Stomach (tissue), 4 donors: ENCODE results near the gene TBC1D2.

Experiments used
- CTCF ChIP-seq, 7 experiments: fragments of 450-650 bp in 4 of 7; fragments of 200-600 bp in 3 of 7; sonication (generic) in 3 of 7; IDR thresholded peaks; one replicate each; pipeline ENCODE4 v1.5.1; 2016 to 2019; ENCODE audit warnings: antibody characterized with exemption in 7 of 7, control low read depth in 2 of 7, mild to moderate bottlenecking in 1 of 7
- EP300 ChIP-seq: sonication (generic); formaldehyde crosslinking; IDR thresholded peaks from one replicate; pipeline ENCODE4 v1.6.1; 2017; ENCODE audit warnings: antibody characterized with exemption
- POLR2A ChIP-seq, 4 donors: fragments of 450-650 bp; IDR thresholded peaks; one replicate each; pipeline ENCODE4 v1.6.1; 2016; ENCODE audit warnings: antibody characterized with exemption in 4 of 4, control low read depth in 2 of 4, mild to moderate bottlenecking in 1 of 4, moderate library complexity in 1 of 4
- POLR2AphosphoS5 ChIP-seq, 3 donors: sonication (generic); formaldehyde crosslinking; IDR thresholded peaks; one replicate each; pipeline ENCODE4 v1.6.1; 2016; ENCODE audit warnings: antibody characterized with exemption in 3 of 3

- no peak for TF ChIP-seq CTCF (IDR thresholded peaks at IDR 0.05)
- no peak for TF ChIP-seq POLR2A (IDR thresholded peaks at IDR 0.05)
- no peak for TF ChIP-seq EP300
- TF ChIP-seq POLR2AphosphoS5 (IDR thresholded peaks at IDR 0.05), result no peak
Observed at GRCh38 chr9:98260635-98261034, 5.2 kb upstream of the TBC1D2 start.
